ENCODE measurements around the gene TMEM87B. TPM values are rescaled to one million over a fixed set of nuclear protein-coding genes. Genes with fewer than 3 reads are reported as not detected.

The TMEM87B gene
- total RNA-seq, 4 donors from 2014 or later: 11.9 to 20.1 (median 18.2) TPM

DNA sequence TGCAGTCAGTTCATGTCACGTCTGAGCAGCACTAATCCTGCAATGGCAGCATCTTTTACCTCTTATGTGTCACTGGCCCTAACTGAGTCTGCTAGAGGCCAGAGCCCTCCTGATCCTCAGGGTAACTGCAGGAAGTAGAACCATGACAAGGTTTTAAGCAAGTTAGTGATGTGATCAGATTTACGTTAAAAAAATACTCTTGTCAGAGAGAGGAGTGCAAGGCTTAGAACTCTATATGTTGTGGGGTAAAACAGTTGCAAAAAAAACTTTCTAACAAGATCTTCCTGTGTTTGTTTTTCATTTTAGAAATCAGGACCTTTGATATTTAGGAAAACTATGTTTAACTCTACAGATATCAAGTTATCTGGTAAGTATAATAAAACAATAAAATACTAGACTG lies 4.6 kb downstream of the TMEM87B start:
- Histone ChIP-seq H3K27me3 (no peaks in the 10 kb centered on the region), H3K4me3 (no peak overlapping the region), H3K27ac (no peak overlapping the region), H3K36me3 (peaks cover 0 to 35% (median 10%) of the 10 kb centered on the region in 3 donors), H3K9me3 (no peaks in the 10 kb centered on the region), H3K4me1 (peaks cover 0 to 15% (median 7%) of the 10 kb centered on the region in 4 donors)
- no peak for DNase-seq (ENCODE audit: low spot score in 2 of 2)
- WGBS, 2 donors: 89 to 93% methylated on average over 2 of the region's 2 CpGs
- TF ChIP-seq, protein P1, sequence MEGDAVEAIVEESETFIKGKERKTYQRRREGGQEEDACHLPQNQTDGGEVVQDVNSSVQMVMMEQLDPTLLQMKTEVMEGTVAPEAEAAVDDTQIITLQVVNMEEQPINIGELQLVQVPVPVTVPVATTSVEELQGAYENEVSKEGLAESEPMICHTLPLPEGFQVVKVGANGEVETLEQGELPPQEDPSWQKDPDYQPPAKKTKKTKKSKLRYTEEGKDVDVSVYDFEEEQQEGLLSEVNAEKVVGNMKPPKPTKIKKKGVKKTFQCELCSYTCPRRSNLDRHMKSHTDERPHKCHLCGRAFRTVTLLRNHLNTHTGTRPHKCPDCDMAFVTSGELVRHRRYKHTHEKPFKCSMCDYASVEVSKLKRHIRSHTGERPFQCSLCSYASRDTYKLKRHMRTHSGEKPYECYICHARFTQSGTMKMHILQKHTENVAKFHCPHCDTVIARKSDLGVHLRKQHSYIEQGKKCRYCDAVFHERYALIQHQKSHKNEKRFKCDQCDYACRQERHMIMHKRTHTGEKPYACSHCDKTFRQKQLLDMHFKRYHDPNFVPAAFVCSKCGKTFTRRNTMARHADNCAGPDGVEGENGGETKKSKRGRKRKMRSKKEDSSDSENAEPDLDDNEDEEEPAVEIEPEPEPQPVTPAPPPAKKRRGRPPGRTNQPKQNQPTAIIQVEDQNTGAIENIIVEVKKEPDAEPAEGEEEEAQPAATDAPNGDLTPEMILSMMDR (IDR thresholded peaks at IDR 0.05): no peak
- TF ChIP-seq EP300 (IDR thresholded peaks at IDR 0.05) (no peak), POLR2A (IDR thresholded peaks at IDR 0.05) (no peak)

DNA sequence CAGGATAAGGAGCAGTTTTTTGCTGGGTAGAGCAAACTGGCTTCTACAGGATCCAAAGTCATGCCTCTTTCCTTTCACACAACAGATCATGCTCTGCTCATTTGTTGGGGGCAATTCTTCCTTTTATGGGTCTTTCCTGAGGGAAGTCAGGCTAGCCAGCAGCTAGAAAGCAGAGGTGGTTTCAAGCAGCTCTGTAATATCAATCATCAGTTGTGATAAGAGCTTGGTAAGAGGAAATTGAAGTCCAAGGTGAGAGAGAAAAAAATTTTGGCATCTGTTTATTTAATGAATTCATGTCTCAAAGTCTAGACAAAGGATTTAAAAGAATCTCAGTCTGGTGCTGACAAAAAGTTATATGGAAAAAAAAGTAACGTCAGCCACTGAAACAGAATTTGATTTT lies 6.2 kb downstream of the TMEM87B start:
- Histone ChIP-seq H3K4me1 (peaks cover 0 to 12% (median 7%) of the 10 kb centered on the region in 4 donors), H3K27ac (no peak overlapping the region), H3K4me3 (no peak overlapping the region), H3K27me3 (no peaks in the 10 kb centered on the region), H3K36me3 (peaks cover 0 to 48% (median 10%) of the 10 kb centered on the region in 3 donors), H3K9me3 (no peaks in the 10 kb centered on the region)
- TF ChIP-seq, protein P1 (IDR thresholded peaks at IDR 0.05): no peak
- TF ChIP-seq EP300 (IDR thresholded peaks at IDR 0.05): no peak
- 77 to 88% methylated on average over 1 of the region's 1 CpG for WGBS, 2 donors
- no peak for DNase-seq (ENCODE audit: low spot score in 2 of 2)

DNA sequence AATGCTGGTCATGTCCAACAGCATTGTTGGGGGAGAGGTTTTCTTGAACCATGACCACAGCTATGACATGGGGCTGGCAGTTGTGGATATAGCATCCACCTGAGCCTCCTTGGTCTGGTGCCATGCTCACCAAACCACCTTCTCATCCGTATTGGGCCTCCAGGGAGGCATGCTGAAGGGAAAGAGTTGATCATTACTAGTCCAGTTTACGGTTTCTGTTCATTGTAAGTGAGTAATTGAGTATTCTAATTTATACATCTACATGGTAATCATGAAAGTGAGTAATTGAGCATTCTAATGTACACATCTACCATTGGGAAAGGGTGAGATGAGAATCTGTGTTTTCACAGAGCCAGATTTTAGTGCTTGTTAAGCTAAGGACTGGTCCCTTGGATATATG lies 6.8 kb downstream of the TMEM87B start:
- no peak overlapping the region for H3K4me3 ChIP-seq
- TF ChIP-seq, protein P1 (IDR thresholded peaks at IDR 0.05): no peak
- TF ChIP-seq POLR2A (IDR thresholded peaks at IDR 0.05) (no peak), EP300 (IDR thresholded peaks at IDR 0.05) (no peak)
- no peaks in the 10 kb centered on the region for H3K9me3 ChIP-seq
- no peak for DNase-seq (ENCODE audit: low spot score in 2 of 2)
- peaks cover 0 to 7% (median 4%) of the 10 kb centered on the region in 4 donors for H3K4me1 ChIP-seq
- 89 to 93% methylated on average over 2 of the region's 2 CpGs for WGBS, 2 donors
- peaks cover 0 to 49% (median 11%) of the 10 kb centered on the region in 3 donors for H3K36me3 ChIP-seq
- H3K27ac ChIP-seq: no peak overlapping the region
- H3K27me3 ChIP-seq: no peaks in the 10 kb centered on the region

DNA sequence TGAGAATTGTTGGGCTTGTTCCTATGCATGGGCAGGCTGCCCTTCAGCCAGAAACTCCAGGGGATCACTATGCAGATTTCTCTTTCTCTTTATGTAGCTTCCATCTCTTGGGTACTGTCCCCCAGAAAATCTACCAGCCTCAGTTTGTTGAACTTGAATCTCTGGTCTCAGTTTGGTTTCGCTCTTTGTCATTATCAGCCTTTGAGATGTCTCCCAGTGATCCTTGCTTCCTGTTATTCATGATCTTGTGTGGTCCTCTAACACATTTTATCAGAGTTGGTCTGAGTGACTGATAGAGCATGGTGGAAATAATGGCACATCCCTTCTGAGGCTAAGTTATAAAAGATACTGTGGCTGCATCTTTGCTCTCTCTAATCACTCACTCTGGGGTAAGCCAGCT lies 7.8 kb downstream of the TMEM87B start:
- no peak for DNase-seq (ENCODE audit: low spot score in 2 of 2)
- H3K27ac ChIP-seq: no peak overlapping the region
- peaks cover 0 to 59% (median 20%) of the 10 kb centered on the region in 3 donors for H3K36me3 ChIP-seq
- no peak for TF ChIP-seq EP300 (IDR thresholded peaks at IDR 0.05)
- TF ChIP-seq, protein P1 (IDR thresholded peaks at IDR 0.05): no peak
- 96% methylated on average over 1 of the region's 1 CpG for WGBS, 2 donors
- H3K9me3 ChIP-seq: no peaks in the 10 kb centered on the region
- H3K4me1 ChIP-seq: no peaks in the 10 kb centered on the region
- no peaks in the 10 kb centered on the region for H3K27me3 ChIP-seq
- H3K4me3 ChIP-seq: no peak overlapping the region

DNA sequence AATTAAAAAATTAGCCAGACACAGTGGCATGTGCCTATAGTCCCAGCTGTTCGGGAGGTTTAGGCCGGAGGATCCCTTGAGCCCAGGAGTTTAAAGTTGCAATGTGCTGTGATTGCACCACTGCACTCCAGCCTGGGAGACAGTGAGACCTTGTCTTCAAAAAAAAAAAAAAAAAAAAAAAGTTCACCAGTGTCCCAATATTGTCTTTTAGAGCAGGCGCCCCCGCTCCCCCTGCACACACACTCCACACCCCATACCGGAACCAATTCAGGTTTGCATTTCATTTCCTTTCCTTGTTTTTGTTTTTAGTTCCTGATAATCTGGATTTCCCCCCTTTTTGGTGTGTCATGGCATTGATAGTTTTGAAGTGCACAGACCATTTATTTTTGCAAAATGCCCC lies 10.4 kb downstream of the TMEM87B start:
- 70 to 87% methylated on average over 5 of the region's 5 CpGs for WGBS, 2 donors
- peaks cover 2 to 79% (median 22%) of the 10 kb centered on the region in 3 donors for H3K36me3 ChIP-seq
- TF ChIP-seq, protein P1 (IDR thresholded peaks at IDR 0.05): no peak
- TF ChIP-seq POLR2A (IDR thresholded peaks at IDR 0.05) (no peak), EP300 (IDR thresholded peaks at IDR 0.05) (no peak)
- DNase-seq (ENCODE audit: low spot score in 2 of 2): no peak
- H3K4me3 ChIP-seq: no peak overlapping the region
- H3K4me1 ChIP-seq: no peaks in the 10 kb centered on the region
- H3K27me3 ChIP-seq: no peaks in the 10 kb centered on the region
- H3K27ac ChIP-seq: no peak overlapping the region
- peaks cover 0 to 6% (median 0%) of the 10 kb centered on the region in 4 donors for H3K9me3 ChIP-seq

Data from tibial nerve (tissue), 4 donors.